ENCODE measurements around the gene CIART.
"Not testable (repeated sequence)": the region's sequence is repeated elsewhere in the genome, so short reads cannot be mapped to it uniquely, and the experiment has no call there.

Gene CIART

DNA sequence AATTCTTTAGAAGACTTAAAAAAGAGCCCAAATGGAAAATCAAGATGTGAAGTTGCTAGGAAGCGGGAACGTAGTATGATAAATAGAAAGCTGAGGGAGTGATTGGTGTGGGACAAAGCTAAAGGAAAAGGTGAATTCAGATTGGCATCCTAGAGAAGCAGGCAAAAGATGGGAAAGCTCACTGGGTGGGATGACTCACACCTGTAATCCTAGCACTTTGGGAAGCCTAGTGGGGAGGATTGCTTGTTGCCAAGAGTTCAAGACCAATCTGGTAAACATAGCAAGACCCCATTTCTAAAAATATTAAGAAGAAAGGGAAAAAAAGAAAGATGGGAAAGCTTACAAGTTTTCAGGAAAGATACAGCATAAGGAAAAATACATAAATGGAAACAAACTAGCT, 13.1 kb downstream of the CIART start:
- H3K4me3 ChIP-seq (ENCODE audit: low read depth, low read length) = no peak overlapping the region
- TF ChIP-seq, protein P1, sequence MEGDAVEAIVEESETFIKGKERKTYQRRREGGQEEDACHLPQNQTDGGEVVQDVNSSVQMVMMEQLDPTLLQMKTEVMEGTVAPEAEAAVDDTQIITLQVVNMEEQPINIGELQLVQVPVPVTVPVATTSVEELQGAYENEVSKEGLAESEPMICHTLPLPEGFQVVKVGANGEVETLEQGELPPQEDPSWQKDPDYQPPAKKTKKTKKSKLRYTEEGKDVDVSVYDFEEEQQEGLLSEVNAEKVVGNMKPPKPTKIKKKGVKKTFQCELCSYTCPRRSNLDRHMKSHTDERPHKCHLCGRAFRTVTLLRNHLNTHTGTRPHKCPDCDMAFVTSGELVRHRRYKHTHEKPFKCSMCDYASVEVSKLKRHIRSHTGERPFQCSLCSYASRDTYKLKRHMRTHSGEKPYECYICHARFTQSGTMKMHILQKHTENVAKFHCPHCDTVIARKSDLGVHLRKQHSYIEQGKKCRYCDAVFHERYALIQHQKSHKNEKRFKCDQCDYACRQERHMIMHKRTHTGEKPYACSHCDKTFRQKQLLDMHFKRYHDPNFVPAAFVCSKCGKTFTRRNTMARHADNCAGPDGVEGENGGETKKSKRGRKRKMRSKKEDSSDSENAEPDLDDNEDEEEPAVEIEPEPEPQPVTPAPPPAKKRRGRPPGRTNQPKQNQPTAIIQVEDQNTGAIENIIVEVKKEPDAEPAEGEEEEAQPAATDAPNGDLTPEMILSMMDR (IDR thresholded peaks at IDR 0.05; ENCODE audit: low read depth, low read length) = no peak

DNA sequence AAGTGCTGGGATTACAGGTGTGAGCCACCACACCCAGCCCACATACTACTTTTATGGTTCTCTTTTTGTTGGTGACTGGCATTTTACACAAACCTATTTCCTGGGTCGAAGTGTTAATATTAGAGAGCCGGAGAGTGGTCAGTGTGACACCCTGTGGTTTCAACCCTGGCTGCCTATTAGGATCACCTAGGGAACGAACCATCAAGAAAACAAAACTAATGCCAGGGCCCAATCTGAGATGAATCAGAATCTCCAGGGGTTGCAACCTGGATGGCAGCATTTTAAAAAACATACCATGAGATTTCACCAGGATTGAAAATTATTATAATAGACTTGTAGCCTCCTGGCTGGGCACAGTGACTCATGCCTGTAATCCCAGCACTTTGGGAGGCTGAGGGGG, 17.4 kb downstream of the CIART start:
- H3K4me3 ChIP-seq (ENCODE audit: low read depth, low read length) = no peak overlapping the region
- TF ChIP-seq, protein P1 (IDR thresholded peaks at IDR 0.05; ENCODE audit: low read depth, low read length) = no peak

DNA sequence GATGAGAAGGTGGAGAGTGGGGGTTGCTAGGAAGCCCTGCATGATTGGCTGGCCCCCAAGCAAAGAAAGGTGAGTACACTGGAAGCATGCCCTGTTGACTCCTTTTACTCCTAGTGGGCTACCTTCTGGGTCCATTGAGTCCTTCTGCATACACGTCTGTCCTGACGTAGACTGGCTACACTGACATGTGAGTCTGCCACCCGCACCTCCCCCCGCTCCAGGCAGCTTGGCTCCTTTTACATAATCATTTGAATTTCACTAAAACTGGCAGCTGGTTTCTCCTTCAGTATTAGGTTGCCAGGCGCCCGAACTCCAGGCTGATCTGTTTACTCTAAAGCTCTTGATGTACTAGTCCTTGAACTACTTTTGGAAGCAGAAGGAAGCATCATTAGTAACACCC, 20.0 kb downstream of the CIART start:
- TF ChIP-seq, protein P1 (IDR thresholded peaks at IDR 0.05; ENCODE audit: low read depth, low read length) = no peak
- no peak overlapping the region for H3K4me3 ChIP-seq (ENCODE audit: low read depth, low read length)

DNA sequence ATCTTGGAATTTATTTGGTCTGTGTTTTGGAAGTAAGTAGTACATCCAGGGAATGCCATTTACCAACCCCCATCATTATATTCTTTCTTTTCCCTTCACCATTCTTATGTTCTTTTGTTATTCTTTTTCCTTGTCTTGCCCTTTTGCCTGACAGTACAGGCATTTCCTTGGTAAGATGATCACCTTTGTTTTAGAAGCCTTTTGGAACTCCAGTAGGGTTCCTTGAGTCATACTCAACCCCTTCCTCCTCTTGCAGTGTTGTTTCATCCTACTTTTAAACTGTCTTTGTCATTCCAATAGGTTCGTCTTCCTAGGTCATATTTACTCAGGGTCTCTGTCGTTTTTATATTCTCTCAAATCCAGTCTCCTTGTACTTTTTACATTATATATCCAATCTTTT, 20.5 kb downstream of the CIART start:
- no peak overlapping the region for H3K4me3 ChIP-seq (ENCODE audit: low read depth, low read length)
- TF ChIP-seq, protein P1 (IDR thresholded peaks at IDR 0.05; ENCODE audit: low read depth, low read length) = no peak

DNA sequence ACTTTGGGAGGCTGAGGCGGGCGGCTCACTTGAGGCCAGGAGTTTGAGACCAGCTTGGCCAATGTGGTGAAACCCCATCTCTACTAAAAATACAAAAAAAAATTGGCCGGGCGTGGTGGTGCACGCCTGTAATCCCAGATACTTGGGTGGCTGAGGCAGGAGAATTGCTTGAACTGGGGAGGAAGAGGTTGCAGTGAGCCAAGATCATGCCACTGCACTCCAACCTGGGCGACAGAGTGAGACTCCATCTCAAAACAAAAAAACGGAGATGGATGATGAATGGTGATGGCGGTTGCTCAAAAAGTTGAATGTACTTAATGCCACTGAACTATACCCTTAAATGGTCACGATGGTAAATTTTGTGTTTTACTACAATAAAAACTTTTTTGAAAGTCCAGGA, 26.2 kb downstream of the CIART start:
- H3K4me3 ChIP-seq (ENCODE audit: low read depth, low read length) = not testable (repeated sequence)

DNA sequence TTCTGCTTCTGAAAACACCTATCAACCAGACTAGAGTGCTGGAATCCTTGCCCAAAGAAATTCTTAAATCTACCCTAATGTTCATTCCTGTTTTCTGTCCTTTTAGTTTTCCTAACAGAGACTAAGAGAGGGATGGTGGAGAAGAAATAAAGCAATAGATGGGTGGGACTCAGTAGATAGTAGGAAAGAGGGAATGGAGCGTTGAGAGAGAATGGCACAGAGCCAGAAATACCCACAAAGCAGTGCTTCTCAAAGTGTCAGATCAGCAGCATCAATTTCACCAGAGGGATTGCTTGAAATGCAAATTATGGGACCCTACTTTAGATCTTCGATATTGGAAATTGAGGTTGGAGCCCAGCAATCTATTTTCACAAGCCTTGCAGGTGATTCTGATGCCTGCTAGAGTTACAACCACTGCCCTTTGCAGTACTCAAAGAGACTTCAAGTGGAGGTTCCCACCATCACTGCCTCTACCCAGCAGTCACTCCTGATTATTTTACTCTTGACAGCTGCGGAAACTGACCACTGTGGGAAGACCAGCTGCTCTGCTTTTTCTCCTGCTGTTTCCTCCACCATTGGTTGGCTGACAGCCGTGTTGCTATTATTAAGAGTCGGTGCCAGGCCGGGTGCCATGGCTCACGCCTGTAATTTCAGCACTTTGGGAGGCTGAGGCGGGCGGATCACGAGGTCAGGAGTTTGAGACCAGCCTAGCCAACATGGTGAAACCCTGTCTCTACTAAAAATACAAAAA, 27.6 kb downstream of the CIART start:
- H3K4me3 ChIP-seq (ENCODE audit: low read depth, low read length) = no peak overlapping the region
- TF ChIP-seq, protein P1 (IDR thresholded peaks at IDR 0.05; ENCODE audit: low read depth, low read length) = no peak

DNA sequence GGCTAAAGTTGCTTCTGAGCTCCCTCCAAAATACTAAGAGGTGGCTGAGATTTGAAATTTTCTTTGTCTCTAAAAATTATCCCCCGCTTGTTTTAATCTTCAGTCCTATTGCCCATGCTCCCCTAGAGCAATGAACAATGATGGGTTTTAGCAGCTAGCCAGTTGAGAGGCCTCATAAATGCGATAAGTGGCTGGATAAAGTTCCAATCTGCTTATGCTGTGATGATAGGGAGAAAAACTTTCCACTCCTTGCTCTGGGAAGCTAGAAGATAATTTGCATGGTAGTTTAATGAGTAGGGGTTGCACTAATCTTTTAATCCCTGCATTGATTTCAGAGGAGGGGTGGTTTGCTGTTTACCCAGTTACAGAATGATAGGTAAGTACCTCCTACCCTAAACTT, 29.4 kb downstream of the CIART start:
- H3K4me3 ChIP-seq (ENCODE audit: low read depth, low read length) = no peak overlapping the region
- TF ChIP-seq, protein P1 (IDR thresholded peaks at IDR 0.05; ENCODE audit: low read depth, low read length) = no peak

DNA sequence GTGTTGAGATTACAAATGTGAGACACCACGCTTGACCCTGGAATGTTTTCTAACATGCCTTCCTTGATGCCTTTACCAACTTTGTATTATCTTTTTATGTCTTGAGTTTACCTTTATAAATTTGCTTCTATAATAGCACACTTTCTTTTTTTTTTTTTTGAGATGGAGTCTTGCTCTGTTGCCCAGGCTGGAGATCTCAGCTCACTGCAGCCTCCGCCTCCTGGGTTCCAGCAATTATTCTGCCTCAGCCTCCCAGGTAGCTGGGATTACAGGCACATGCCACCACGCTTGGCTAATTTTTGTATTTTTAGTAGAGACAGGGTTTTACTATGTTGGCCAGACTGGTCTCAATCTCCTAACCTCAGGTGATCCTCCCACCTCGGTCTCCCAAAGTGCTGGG, 32.3 kb downstream of the CIART start:
- not testable (repeated sequence) for H3K4me3 ChIP-seq (ENCODE audit: low read depth, low read length)
